ENCODE results near the gene RPTN.

RPTN gene, protein sequence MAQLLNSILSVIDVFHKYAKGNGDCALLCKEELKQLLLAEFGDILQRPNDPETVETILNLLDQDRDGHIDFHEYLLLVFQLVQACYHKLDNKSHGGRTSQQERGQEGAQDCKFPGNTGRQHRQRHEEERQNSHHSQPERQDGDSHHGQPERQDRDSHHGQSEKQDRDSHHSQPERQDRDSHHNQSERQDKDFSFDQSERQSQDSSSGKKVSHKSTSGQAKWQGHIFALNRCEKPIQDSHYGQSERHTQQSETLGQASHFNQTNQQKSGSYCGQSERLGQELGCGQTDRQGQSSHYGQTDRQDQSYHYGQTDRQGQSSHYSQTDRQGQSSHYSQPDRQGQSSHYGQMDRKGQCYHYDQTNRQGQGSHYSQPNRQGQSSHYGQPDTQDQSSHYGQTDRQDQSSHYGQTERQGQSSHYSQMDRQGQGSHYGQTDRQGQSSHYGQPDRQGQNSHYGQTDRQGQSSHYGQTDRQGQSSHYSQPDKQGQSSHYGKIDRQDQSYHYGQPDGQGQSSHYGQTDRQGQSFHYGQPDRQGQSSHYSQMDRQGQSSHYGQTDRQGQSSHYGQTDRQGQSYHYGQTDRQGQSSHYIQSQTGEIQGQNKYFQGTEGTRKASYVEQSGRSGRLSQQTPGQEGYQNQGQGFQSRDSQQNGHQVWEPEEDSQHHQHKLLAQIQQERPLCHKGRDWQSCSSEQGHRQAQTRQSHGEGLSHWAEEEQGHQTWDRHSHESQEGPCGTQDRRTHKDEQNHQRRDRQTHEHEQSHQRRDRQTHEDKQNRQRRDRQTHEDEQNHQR

DNA sequence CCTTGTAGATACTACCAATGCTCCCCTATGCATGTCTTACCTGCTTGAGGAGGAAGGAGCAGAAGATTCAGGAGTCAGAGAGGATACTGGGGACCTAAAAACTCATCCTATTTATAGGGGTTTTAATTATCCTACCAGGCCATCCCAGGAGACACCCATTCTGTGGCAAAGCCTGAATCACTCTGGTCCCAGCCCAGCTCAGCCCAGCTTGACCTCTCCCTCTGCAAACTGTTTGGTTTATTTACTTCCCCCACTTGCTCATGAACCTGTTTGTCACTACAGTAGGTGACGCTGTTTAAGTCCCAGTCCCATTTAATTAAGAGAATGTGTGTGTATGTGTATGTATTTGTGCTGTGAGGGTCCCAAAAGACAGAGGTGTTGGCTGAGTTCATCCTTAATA is at the start of gene RPTN:
Gene RPTN, minus strand, starts transcription at position 85 of the 400 bp plus-strand sequence. CDS start 1,339 bp downstream, outside the sequence.
- DNase-seq = no peak

DNA sequence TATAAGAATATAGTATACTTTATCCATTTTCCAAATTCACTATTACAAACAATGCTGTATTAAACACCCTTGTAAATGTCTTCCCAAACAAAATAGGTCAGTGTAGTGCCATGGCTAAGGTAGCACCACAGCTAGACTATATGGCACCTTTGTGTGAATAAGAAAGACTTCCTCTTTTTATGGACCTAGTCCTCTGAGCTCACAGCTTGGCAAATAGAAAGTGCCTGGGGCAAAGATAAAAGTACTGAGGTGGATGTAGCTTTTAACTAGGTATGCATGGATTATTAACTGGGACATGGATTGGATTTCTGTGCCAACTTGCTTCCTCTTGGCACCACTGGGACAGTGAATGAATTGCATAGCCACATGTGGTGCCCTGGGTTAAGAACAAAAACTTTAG is 40.0 kb upstream of the RPTN start:
- no peak for DNase-seq

DNA sequence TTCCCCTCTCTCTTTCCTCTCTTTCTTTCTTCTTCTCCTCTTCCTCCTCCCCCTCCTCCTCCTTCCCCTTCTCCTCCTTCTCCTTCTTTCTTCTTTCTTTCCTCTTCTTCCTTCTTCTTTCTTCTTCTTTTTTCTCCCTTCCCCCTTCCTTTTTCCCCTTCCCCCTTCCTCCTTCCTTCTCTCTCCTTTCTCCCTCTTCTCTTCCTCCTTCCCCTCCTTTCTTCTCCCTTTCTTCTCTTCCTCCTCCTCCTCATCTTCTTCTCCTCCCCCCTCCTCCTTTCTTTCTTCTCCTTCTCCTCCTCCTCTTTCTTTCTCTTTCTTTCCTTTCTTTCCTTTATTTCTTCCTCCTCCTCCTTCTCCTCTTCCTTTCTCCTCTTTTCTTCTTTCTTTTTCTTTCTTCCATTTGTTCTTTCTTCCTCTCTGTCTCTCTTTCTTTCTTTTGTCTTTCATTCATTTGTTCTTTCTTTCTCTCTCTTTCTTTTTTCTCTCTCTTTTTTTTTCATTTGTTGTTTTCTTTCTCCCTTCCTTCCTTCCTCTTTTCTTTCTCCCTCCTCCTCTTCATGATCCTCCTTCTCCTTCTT is 38.4 kb upstream of the RPTN start:
- DNase-seq = no peak

DNA sequence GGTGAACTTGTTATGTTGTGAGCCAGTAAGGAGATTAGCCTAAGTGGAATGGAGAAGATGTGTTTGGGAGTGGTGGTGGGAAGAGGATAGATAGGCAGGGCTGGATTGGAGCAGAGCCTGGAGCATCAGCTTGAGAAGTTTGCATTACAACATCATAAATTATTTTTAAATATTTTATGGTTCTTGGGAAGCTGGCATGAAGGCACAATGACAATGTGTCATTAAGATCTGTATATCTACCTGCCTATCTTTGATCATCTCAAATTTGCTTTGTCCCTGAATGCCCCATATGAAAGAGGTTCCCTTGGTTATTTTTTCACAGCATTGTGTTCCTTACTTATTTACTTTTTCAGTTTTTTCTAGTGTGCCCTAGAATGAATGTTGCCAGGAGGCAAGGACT is 32.7 kb upstream of the RPTN start:
- DNase-seq = no peak

DNA sequence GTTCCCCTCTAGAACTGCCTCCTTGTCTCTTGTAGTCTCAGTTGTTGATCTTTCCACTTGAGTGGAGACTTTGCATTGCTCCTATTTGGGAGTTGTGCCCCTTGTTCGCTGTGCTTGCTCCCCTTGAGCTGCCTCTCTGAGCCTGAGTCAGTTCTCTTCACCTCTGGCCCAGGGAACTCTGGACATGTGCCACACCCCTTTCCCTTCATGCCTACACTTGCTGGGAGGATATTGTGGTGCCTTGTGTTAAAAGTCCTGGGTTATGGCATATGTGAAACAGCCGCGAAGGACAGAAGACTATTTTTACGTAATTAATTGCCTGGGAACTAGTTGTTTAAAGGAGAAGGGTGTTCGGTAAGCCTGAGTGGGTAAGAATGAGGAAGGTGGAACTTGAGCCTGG is 32.2 kb upstream of the RPTN start:
- DNase-seq = no peak

DNA sequence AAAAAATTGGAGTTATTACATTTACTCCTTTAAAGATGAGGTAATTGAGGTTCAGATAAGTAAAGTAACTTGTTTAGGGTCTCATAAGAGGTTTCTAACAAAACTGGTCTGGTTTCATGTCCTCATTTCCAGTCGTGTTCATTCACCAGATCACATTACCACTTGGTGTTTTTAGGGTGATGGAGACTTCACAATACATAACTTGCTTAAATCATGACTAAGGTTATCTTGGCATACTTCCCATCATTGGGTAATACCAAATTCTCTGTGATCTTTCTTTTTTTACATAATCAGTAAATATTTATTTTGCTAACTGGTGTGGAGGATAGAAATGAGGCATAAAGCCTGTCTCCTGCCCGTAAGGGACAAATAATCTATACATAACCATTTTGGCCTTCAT is 31.6 kb upstream of the RPTN start:
- DNase-seq = no peak

DNA sequence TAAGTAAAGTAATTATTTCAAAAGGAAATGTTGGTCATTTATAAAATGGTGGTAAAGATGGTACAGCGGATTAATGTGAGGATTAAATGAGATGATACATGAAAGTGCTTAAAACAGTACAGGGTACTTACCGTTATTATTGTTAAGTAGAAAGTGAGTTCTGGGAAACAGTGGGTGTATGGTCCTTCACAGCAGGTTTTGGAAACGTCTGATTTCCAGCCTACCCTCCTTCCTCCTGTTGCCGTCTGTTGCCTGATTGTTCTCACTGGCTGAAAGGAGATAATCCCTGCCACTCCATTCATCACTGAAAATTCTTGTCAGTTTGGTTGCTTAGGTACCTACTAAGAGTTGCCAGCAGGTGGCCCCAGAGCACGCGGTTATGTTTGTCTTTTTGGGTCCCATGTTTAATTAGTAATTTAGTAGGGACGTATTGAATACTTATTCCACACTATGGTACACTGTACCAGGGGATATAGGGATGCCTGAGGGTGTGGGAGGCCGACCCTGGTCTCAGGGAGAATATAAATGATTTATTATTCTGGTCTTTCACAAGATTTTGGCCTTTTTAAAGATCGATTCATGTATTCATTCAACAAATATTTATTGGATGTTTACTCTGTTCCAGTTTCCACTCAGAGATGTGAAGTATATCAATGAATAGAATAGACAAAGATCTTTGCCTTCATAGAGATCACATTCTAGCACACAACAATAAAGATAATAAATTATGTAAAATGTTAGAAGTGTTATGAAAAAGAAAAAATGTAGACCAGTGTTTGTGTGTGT is 30.8 kb upstream of the RPTN start:
- DNase-seq = no peak

DNA sequence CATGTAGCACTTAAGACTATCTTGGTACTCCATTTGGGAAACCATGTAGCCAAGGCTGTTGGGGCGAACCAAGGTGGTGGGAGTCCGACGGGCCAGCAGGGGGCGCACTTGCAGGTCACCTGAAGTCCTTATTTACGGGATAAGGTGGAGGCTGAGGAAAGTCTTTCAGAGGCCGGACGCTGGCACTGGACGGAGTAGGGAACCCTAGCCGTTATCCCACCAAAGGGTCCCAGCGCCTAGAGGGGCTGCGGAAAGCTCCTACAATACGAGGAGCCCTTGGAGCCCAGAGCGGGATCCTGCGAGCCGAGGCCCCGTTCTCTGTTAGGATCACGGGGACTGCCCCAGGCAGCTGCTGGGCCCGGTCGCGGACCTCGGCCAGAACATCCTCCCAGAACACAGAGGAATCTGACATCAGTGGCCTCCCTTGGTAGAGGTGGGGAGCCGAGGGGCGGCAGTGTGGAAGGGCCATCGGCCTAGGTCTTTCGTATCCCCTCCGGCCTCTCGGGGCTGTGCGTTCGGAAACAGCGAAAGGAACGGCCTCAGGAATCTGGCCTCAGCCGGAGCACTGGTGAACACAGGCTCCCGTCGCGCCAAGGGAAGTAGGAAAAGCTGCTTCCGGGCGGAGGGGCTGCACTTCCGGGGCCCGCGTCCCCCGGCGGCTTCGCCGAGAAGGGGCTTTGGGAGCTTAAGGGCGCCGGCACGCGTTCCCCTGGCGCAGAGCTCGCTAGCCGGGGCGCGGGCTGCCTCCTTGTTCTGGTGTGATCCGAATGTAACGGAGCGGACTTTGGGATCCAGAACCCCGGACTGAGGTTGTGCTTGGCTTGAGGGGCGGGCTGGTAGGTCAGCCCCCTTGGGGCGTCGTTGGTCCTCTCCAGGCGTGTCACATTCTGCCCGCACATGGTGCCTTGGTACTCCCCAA is 29.9 kb upstream of the RPTN start:
- no peak for DNase-seq

DNA sequence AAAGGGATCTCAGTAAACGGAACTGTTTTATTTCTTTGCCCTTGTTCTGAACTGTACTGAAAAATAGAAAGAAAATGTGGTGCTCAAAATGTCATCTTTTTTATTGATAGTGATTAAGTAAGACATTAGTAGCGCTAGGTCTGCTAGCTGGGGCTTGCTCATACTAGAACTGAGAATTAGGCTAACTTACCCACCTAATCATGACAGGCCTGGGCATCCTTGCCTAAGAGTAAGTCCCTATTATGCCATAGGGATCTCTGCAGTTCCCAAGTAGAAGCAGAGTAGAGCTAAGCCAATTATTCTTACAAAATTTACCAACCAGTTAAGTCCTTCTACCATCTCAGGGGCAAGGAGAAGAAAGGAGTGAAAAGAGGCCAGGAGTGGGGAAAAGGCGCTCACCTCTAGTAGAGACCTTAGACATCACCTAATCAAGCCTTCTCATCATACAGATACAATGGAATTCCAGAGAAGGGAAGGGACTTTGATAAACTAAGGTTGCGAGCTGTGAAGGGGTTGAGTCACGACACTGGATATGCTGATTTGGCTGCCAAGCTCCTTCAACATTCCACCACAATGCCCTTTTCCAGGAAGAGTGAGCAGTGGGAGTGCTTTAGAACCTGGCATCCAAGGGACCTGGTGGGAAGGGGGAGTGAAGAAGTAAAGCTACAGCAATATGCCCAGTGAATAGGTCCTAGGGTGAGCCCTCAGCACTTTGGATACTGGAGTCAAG is 27.7 kb upstream of the RPTN start:
- DNase-seq = no peak

DNA sequence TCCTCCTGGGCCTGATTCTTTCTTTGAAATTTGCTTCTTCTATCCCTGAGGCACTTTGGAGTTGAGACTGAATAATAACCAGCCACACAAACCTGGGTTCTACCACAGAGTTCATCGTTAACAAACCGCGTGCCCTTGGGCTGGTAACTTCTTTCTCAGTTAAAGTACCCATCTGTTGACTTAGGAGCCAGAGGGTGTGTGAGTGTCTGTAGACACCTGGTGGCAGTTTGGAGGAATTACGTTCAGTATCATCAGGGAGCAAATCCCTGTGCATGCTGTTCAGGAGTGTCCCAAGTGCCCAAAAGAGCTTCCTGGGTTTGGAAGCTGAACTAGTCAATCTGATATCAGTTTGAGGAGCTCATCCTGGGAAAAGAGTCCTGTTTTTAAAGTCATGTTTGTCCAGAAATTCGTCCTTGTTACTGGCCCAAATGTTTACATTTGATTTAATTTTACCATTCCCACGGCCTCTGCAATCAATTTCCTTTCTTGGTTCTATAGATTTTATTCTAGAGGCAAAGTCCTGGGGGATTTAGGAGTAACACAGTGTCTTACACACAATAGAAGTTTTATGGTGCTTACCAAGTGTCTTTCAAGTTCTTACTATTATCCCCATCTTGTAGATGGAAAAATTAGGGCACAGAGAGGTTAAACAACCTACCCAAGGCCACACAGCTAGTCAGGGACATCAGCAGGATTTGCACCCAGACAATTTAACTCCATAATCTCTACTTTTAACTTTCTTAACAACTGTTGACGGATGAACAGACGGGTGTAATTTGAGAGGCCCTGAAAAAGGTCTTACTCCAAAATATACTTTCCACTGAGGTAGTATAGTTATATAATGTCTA is 26.7 kb upstream of the RPTN start:
- no peak for DNase-seq

DNA sequence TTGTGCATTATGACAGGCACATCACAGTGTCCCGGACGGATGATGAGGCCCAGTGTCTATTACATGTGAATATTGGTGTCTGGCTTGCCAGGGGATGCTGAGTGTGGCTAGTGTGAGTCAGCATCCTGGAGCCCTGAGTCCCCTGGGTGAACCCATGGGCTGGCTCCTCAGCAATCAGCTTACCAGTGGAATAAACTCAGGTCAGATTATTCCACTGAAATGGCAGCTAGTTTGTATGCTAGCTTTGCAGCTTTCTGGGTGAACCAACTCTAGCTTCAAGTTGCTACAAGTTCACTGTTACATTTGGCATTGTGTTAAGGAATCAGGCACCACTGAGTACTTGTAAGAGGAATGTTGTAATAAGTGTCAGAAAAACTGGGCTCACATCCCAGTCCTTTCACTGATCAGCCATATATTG is 23.9 kb upstream of the RPTN start:
- no peak for DNase-seq

DNA sequence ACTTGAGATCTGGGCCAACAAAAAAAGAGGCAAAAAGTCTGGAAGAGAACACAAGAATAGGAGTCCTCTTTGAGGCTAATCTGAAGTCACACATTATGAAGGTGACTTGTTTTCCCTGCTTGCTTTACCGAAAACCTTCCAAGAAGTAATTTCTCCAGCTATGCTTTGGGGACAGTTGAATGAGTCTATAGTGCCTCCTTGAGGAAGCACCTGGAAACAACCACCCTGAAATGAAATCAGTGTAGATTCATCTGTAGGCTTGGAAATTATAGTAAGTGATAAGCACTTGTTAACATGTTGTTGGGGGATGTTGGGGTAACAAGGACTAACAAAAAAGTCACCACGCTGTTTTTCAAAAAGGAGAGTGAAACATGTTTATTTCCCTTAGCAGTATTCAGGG is 23.4 kb upstream of the RPTN start:
- DNase-seq = no peak

DNA sequence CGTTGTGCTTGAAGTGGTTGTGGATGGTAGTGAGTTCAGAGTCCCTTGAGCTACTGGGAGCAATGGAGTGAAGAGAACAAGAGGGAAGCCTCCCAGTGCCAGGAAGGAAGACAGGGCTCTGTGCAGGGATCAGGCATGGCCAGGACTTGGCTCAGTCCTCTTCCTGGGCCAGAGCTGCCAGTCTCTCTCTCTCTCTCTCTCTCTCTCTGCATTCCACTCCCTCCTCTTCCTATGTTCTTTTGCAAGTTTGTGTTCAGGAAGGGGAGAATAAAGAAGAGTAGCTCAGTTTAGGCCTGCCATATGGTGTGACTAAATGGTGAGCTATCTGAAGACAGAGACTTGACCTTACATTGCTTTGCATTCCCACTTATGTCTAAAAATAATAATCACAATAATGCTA is 20.5 kb upstream of the RPTN start:
- DNase-seq = no peak

DNA sequence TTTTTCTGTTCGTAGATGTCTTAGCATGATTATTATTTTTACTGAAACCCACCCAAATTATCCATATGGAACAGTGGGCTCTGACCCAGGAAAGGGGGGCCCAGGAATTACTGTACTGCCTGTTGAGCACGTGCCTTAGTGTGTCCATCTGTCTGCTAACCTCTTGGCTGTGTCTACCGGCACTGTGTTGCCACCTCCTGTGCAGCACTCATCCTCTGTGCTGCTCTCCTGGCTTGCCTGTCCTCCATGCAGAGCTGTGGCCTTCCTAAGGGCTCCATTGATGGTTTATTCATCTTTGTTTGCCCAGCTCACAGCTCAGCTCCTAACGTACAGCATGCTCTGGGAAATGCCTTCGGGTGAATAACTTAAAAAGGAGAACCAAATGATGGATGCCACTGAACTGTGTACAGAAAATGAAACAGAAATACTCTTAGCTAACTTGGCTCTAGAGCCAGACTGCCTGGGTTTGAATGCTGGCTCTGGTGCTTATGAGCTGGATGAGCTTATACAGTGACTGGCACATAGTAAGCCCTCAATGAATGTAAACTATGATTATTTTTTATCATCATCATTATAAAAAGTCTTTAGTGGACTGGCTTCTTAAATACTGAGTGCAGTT is 11.4 kb upstream of the RPTN start:
- no peak for DNase-seq

DNA sequence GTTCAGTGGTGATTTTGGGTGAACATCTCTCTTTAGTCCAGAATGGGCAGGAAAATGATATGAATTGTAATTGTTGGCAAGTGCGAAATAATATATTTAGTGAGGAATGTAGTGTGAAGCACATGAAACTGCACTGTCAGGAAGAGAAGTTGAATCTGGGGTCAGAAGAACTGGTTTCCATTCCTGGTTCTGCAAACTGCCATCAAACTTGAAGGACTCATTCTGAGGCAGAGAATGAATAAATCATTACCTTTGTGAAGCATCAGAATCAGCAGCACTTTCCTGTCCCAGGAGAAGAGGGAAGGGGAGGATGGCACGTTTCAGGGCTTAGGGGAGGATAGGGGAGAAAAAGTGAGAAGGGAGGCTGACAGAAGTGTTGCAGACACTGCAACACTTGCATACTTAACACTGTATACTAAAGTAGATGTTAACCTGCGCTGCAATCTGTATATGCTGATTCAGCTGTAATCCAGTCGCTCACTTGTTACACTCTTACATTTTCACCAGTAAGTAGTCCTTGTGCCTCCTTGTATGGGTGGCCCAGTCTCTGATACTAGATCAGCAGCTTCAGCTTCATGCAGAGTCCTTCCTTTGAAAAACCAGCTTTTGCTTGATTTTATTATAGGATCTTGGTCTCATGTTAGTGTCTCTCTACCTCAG is 10.5 kb upstream of the RPTN start:
- DNase-seq = no peak

DNA sequence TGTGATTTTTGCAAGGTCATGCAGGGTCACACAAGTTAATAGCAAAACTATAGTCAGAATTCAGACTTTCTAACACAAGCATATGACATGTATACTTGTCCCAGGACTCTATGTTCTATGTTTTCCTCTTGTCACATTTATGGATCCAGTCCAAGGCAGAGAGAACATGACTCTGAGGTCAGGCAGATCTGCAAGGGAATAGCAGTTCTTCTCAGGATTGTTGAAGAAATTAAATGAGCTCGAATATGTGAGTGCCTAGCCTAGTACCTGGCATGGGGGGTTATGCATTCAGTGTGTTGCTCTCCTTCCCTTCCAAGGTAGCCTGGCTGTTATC is 9.5 kb upstream of the RPTN start:
- DNase-seq = no peak

DNA sequence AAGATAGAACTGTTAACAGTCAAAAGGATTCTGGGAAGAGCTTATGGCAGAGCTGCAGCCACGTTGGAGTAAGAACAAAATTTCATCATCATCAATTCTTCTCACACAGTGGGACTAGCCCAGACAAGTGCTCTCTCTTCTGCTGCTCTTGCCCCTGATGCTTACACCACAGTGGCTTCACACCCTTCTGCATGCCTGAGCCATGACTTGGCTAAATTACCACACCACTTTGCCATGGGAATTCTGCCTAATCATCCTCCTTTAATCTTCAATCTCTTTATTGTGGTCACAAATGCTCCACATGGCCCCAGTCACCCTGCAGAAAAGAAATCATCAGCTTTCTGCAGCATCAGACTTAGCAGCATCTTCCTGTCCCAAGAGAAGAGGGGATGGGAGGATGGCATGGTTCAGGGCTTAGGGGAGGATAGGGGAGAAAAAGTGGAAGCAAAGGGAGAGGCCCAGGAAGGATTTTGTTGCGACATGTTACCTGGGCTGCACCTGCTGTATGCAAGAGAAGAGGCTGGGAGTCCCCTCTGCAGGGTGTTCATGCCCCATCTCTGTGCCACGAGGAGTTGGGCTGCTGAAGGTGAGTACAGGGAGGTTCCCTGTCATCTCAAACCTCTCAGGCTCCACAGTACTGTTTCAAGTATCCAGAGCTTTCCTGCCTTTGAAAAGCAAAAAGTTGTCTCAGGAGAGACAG is 9.0 kb upstream of the RPTN start:
- no peak for DNase-seq

DNA sequence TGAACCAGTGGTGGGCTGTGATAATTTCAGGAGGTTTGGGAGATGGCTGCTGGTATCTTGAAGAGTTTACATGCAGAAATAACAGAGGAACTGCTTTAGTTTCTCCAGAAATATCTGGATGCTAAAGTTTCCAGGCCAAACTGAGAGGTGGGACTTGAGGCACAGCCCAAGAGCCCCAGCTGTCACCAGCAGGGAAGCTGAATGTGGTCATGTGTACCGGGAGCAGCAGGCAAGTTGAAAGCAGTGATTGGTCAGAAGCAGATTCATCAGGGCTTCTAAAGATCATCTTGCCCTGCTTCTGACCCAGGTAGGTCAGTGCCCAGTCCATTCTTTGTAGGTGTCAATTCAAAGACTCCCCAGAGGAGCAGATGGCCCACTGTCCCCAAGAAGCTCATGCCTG is 7.9 kb upstream of the RPTN start:
- DNase-seq = no peak
